IMR-90 (cell line): ENCODE data around the gene FAAP20. TPM values are rescaled to one million over a fixed set of nuclear protein-coding genes. Genes with fewer than 3 reads are reported as not detected.

ENCODE experiments used
- ATAC-seq: fragments of 200-7000 bp; cut with Tn5 transposase; 2 replicates; pipeline ENCODE4 v1.9.1; 2020; ENCODE audit warnings: low read depth, mild to moderate bottlenecking, moderate library complexity
- BruUV-seq: library from RNA; stranded (reverse); fragments of 400-500 nt; replicated peaks from 2 replicates; lab custom pipeline; 2021; lab: Mats Ljungman, UMichigan
- CTCF ChIA-PET: fragments of 300-600 bp; formaldehyde crosslinking; extraction: SDS; loops from one replicate; lab custom pipeline; 2021; ENCODE audit warnings: antibody characterized with exemption; lab: Yijun Ruan, JAX
- POLR2A ChIA-PET: fragments of 300-600 bp; sonication (Branson Sonifier 250); formaldehyde crosslinking; loops from one replicate; lab custom pipeline; 2022; ENCODE audit warnings: antibody characterized with exemption; ENCODE audit not compliant: unreplicated experiment; lab: Charles Lee
- DNase-seq: peaks from one replicate; pipeline ENCODE4 v3.0.0; 2013
- H2AFZ ChIP-seq: replicated peaks from 2 replicates; pipeline ENCODE3; 2013; ENCODE audit warnings: low read length, mild to moderate bottlenecking; ENCODE audit not compliant: poor library complexity
- H2AK5ac ChIP-seq: 2 replicates; pipeline ENCODE4 v1.6.1; 2013; ENCODE audit warnings: low read depth, low read length, inconsistent platforms
- H2AK9ac ChIP-seq: replicated peaks from 2 replicates; pipeline ENCODE3; 2013; ENCODE audit warnings: mild to moderate bottlenecking, low read depth, low read length, moderate library complexity; ENCODE audit not compliant: poor library complexity
- H2BK120ac ChIP-seq: 2 replicates; pipeline ENCODE4 v1.6.1; 2013; ENCODE audit warnings: low read depth, low read length, inconsistent platforms
- H2BK15ac ChIP-seq: 3 replicates; pipeline ENCODE4 v1.6.1; 2013; ENCODE audit warnings: low read depth, low read length, inconsistent platforms
- H2BK20ac ChIP-seq: 2 replicates; pipeline ENCODE4 v1.6.1; 2013; ENCODE audit warnings: low read depth, mild to moderate bottlenecking, inconsistent platforms, low read length, moderate library complexity
- H2BK5ac ChIP-seq: 2 replicates; pipeline ENCODE4 v1.6.1; 2013; ENCODE audit warnings: mild to moderate bottlenecking, low read depth, low read length, inconsistent platforms; ENCODE audit not compliant: poor library complexity, severe bottlenecking
- H3K14ac ChIP-seq: replicated peaks from 2 replicates; pipeline ENCODE4 v1.6.1; 2013; ENCODE audit warnings: low read depth, low read length, inconsistent platforms
- H3K18ac ChIP-seq: 2 replicates; pipeline ENCODE4 v1.6.1; 2013; ENCODE audit warnings: low read depth, low read length, control low read depth
- H3K23ac ChIP-seq: 2 replicates; pipeline ENCODE4 v1.6.1; 2013; ENCODE audit warnings: low read depth, low read length, inconsistent platforms
- H3K27ac ChIP-seq: 2 replicates; pipeline ENCODE4 v1.5.1; 2013; ENCODE audit warnings: mild to moderate bottlenecking, control low read depth, low read length; ENCODE audit not compliant: insufficient read depth
- H3K27me3 ChIP-seq: 2 replicates; pipeline ENCODE4 v1.6.1; 2013; ENCODE audit warnings: low read length; ENCODE audit not compliant: control insufficient read depth, insufficient read depth
- H3K36me3 ChIP-seq: 2 replicates; pipeline ENCODE4 v1.6.1; 2013; ENCODE audit warnings: low read length, mixed read lengths; ENCODE audit not compliant: control insufficient read depth, insufficient read depth
- H3K4ac ChIP-seq: 2 replicates; pipeline ENCODE4 v1.6.1; 2013; ENCODE audit warnings: low read depth, low read length, inconsistent platforms
- H3K4me1 ChIP-seq: 2 replicates; pipeline ENCODE4 v1.6.1; 2013; ENCODE audit warnings: low read length, mixed read lengths; ENCODE audit not compliant: control insufficient read depth, insufficient read depth
- H3K4me2 ChIP-seq: 2 replicates; pipeline ENCODE4 v1.6.1; 2013; ENCODE audit warnings: low read depth, mild to moderate bottlenecking, control low read depth, low read length, moderate library complexity
- H3K4me3 ChIP-seq: 2 replicates; pipeline ENCODE4 v1.5.1; 2013; ENCODE audit warnings: low read depth, mild to moderate bottlenecking, control low read depth, low read length, moderate library complexity; ENCODE audit not compliant: insufficient read depth
- H3K56ac ChIP-seq: 2 replicates; pipeline ENCODE4 v1.6.1; 2013; ENCODE audit warnings: low read length, inconsistent platforms; ENCODE audit not compliant: insufficient read depth; ENCODE audit errors: extremely low read depth
- H3K79me1 ChIP-seq, 2 experiments: 2 replicates each; pipeline ENCODE4 v1.6.1; 2013; ENCODE audit warnings: low read length in 2 of 2, inconsistent platforms in 1 of 2, low read depth in 1 of 2
- H3K9ac ChIP-seq: 2 replicates; pipeline ENCODE4 v1.6.1; 2013; ENCODE audit warnings: low read depth, low read length, control low read depth
- H3K9me1 ChIP-seq: 2 replicates; pipeline ENCODE4 v1.6.1; 2013; ENCODE audit warnings: low read length, inconsistent platforms; ENCODE audit not compliant: insufficient read depth
- H3K9me3 ChIP-seq: 2 replicates; pipeline ENCODE4 v1.6.1; 2013; ENCODE audit warnings: low read length; ENCODE audit not compliant: control insufficient read depth, insufficient read depth
- H4K20me1 ChIP-seq: 2 replicates; pipeline ENCODE4 v1.6.1; 2013; ENCODE audit warnings: low read length, inconsistent platforms; ENCODE audit not compliant: insufficient read depth
- H4K5ac ChIP-seq: 2 replicates; pipeline ENCODE4 v1.6.1; 2013; ENCODE audit warnings: mild to moderate bottlenecking, low read depth, low read length, control low read depth
- H4K8ac ChIP-seq, 2 experiments: 2 replicates each; pipeline ENCODE4 v1.6.1; 2013; ENCODE audit warnings: low read depth in 2 of 2, low read length in 2 of 2, control low read depth in 1 of 2, inconsistent platforms in 1 of 2
- H4K91ac ChIP-seq: 2 replicates; pipeline ENCODE4 v1.6.1; 2013; ENCODE audit warnings: low read depth, low read length, inconsistent platforms; ENCODE audit not compliant: insufficient read depth
- BHLHE40 ChIP-seq: fragments of 150-350 bp; IDR thresholded peaks from 2 replicates; pipeline ENCODE4 v1.6.1; 2016; ENCODE audit warnings: mild to moderate bottlenecking, low read depth, low read length
- CEBPB ChIP-seq: IDR thresholded peaks from 2 replicates; pipeline ENCODE4 v1.6.1; 2012; ENCODE audit warnings: low read depth, low read length, improper control_type of control experiment
- CHD1 ChIP-seq: IDR thresholded peaks from 2 replicates; pipeline ENCODE4 v1.6.1; 2012; ENCODE audit warnings: low read depth, low read length, improper control_type of control experiment
- FOS ChIP-seq: fragments of 150-350 bp; IDR thresholded peaks from 2 replicates; pipeline ENCODE4 v1.6.1; 2016; ENCODE audit warnings: low read depth, low read length
- MAZ ChIP-seq: IDR thresholded peaks from 2 replicates; pipeline ENCODE4 v1.6.1; 2012; ENCODE audit warnings: low read depth, mild to moderate bottlenecking, low read length, improper control_type of control experiment, moderate library complexity, borderline replicate concordance
- MXI1 ChIP-seq: IDR thresholded peaks from 2 replicates; pipeline ENCODE4 v1.6.1; 2012; ENCODE audit warnings: low read depth, mild to moderate bottlenecking, low read length, moderate library complexity, borderline replicate concordance
- NFE2L2 ChIP-seq: fragments of 150-350 bp; IDR thresholded peaks from 2 replicates; pipeline ENCODE4 v1.6.1; 2016; ENCODE audit warnings: low read depth, mild to moderate bottlenecking, low read length
- RAD21 ChIP-seq: IDR thresholded peaks from 2 replicates; pipeline ENCODE4 v1.6.1; 2012; ENCODE audit warnings: low read length, improper control_type of control experiment
- RCOR1 ChIP-seq: IDR thresholded peaks from 2 replicates; pipeline ENCODE4 v1.6.1; 2012; ENCODE audit warnings: mild to moderate bottlenecking, low read length, improper control_type of control experiment; ENCODE audit not compliant: insufficient replicate concordance
- RFX5 ChIP-seq: IDR thresholded peaks from 2 replicates; pipeline ENCODE4 v1.8.0; 2012; ENCODE audit warnings: low read depth, mild to moderate bottlenecking, low read length, moderate library complexity
- SMC3 ChIP-seq: fragments of 150-350 bp; IDR thresholded peaks from 2 replicates; pipeline ENCODE4 v1.6.1; 2016; ENCODE audit warnings: low read depth, mild to moderate bottlenecking, antibody characterized with exemption, low read length, moderate library complexity
- WGBS, 2 experiments: methylation state at CpG; one replicate each; pipeline versions ENCODE4 v1.1.5 to v1.1.7; 2013; ENCODE audit warnings: missing lambda C conversion rate in 2 of 2; ENCODE audit not compliant: insufficient read length in 1 of 2; ENCODE audit errors: extremely low coverage in 2 of 2; 5-methylcytosine and 5-hydroxymethylcytosine counted together
- dilution Hi-C: fragments of 300-500 bp; cut with HindIII; formaldehyde crosslinking; loops from one replicate; pipeline ENCODE4 v1.14.3; 2018; ENCODE audit warnings: low sequenced_read_pairs; ENCODE audit not compliant: unreplicated experiment
- in situ Hi-C: fragments of 300-500 bp; cut with MboI; formaldehyde crosslinking; loops from 3 replicates; pipeline ENCODE4 v1.14.3; 2019; ENCODE audit warnings: low sequenced_read_pairs, inconsistent platforms, mixed read lengths
- intact Hi-C: fragments of 100-400 bp; cut with micrococcal nuclease; formaldehyde crosslinking; loops from 2 replicates; pipeline ENCODE4 v1.10.0; 2022
- polyA plus RNA-seq, 3 experiments: library from polyadenylated mRNA; depleted of rRNA; stranded (reverse); fragments of >200 nt; gene quantifications; 2 replicates each; pipeline ENCODE4 v1.2.3, GENCODE V29; 2012; ENCODE audit warnings: low replicate concordance in 1 of 3
- total RNA-seq: library from RNA; depleted of rRNA; stranded (reverse); fragments of >200 nt; gene quantifications from 2 replicates; pipeline ENCODE4 v1.2.3, GENCODE V29; 2012
- TF ChIP-seq, protein P1 (sequence below): fragments of 150-350 bp; IDR thresholded peaks from 2 replicates; pipeline ENCODE4 v1.6.1; 2017; ENCODE audit warnings: mild to moderate bottlenecking, antibody characterized with exemption, low read length, low read depth
- TF ChIP-seq, protein P2 (sequence below): fragments of 150-350 bp; IDR thresholded peaks from 2 replicates; pipeline ENCODE4 v1.6.1; 2016; ENCODE audit warnings: low read depth, mild to moderate bottlenecking, low read length, moderate library complexity, borderline replicate concordance
- TF ChIP-seq, protein P3 (sequence below): conservative IDR thresholded peaks from 2 replicates; pipeline ENCODE4 v1.5.1; 2012; ENCODE audit warnings: mild to moderate bottlenecking, low read depth, low read length, improper control_type of control experiment

The FAAP20 gene
- total and polyA plus RNA-seq, 2 of the 4 experiments (the other 2 are of a cell fraction), result 6.5 to 31.5 TPM

DNA sequence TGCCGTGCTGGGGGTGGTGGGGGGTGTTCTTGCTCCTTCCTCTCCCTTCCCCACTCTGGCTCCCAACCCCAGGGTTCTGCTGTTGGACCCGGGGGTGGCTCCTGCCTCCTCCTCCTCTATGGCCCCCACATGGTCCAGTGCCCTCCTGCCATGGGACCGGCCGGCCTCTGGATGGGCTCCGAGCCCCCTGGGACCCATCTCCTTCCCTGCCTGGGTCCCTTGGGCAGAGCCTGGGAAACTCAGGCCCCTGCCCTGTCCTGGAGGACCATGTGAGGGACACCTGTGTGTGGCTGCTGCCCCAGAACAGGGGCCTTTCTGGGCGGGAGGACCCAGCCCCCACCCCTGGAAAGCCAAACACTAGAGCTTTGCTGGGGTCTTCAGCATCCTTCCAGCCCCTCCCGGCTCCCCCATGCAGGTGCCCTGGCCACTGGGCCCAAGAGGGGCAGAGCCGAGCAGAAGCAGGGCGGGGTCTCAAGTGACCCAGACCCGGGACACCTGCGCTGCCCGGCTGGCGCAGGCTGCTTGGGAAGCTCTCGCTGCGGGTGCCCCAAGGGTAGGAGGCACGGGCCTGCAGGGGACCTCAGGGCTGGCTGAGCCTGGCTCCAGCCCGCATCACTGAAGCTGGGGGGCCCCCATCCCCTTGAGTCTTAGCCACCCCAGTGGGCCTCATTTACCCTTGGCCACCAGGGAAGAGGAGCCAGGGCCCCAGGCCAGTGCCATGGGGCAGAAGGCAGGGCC is 2.5 kb upstream of the FAAP20 start:
- no TSS peak for BruUV-seq
- Histone ChIP-seq H2AK5ac (no peak overlapping the region), H3K36me3 (no peaks in the 10 kb centered on the region; the same call in 1 of the 2 replicates), H3K9me3 (no peaks in the 10 kb centered on the region), H3K18ac (no peak overlapping the region), H2BK20ac (no peak overlapping the region), H3K9ac (no peak overlapping the region), H2BK15ac (no peak overlapping the region), H3K14ac (no peak overlapping the region), H3K9me1 (no peaks in the 10 kb centered on the region), H2BK120ac (no peak overlapping the region), H3K4me1 (peaks cover 19% of the 10 kb centered on the region), H4K91ac (no peak overlapping the region), H3K4me3 (no peak overlapping the region), H3K23ac (no peak overlapping the region), H2BK5ac (no peak overlapping the region), H4K5ac (no peak overlapping the region), H3K4me2 (no peak overlapping the region), H3K4ac (no peak overlapping the region), H3K79me1 (peaks cover 10 to 42% of the 10 kb centered on the region in 2 experiments), H3K56ac (no peak overlapping the region), H2AK9ac (peak overlapping the region; percentile 62), H3K27me3 (no peaks in the 10 kb centered on the region), H2AFZ (no peak overlapping the region), H4K8ac (no peak overlapping the region), H3K27ac (no peak overlapping the region), H4K20me1 (no peaks in the 10 kb centered on the region)
- in situ Hi-C loops (loop anchor here (5.0 to 25.0 kb wide), 2 partner anchors 35 to 340 kb away; partner anchors contain the start of genes HES5 and PANK4), intact Hi-C loops (loop anchor here (5.0 kb wide), 1 partner anchor 115 kb away; no protein-coding TSS in a partner anchor), dilution Hi-C loops (no loop called here)
- DNase-seq (no peak), ATAC-seq (no peak)
- 71% methylated on average over 7 of the region's 17 CpGs; no CpG with 5 or more reads in 1 of the 2 experiments for WGBS, 2 experiments
- CTCF ChIA-PET, result interaction anchor here (2.4 kb wide), 1 partner anchor 185 kb away, joined by 51 read pairs; no protein-coding TSS in a partner anchor
- TF ChIP-seq, protein P1, sequence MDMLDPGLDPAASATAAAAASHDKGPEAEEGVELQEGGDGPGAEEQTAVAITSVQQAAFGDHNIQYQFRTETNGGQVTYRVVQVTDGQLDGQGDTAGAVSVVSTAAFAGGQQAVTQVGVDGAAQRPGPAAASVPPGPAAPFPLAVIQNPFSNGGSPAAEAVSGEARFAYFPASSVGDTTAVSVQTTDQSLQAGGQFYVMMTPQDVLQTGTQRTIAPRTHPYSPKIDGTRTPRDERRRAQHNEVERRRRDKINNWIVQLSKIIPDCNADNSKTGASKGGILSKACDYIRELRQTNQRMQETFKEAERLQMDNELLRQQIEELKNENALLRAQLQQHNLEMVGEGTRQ, result no peak
- TF ChIP-seq MAZ (no peak), SMC3 (no peak), RFX5 (no peak), FOS (no peak), BHLHE40 (no peak), RCOR1 (no peak), NFE2L2 (no peak), RAD21 (no peak), MXI1 (no peak), CHD1 (no peak), CEBPB (no peak)
- TF ChIP-seq, protein P2, sequence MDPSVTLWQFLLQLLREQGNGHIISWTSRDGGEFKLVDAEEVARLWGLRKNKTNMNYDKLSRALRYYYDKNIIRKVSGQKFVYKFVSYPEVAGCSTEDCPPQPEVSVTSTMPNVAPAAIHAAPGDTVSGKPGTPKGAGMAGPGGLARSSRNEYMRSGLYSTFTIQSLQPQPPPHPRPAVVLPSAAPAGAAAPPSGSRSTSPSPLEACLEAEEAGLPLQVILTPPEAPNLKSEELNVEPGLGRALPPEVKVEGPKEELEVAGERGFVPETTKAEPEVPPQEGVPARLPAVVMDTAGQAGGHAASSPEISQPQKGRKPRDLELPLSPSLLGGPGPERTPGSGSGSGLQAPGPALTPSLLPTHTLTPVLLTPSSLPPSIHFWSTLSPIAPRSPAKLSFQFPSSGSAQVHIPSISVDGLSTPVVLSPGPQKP, result no peak
- TF ChIP-seq, protein P3, sequence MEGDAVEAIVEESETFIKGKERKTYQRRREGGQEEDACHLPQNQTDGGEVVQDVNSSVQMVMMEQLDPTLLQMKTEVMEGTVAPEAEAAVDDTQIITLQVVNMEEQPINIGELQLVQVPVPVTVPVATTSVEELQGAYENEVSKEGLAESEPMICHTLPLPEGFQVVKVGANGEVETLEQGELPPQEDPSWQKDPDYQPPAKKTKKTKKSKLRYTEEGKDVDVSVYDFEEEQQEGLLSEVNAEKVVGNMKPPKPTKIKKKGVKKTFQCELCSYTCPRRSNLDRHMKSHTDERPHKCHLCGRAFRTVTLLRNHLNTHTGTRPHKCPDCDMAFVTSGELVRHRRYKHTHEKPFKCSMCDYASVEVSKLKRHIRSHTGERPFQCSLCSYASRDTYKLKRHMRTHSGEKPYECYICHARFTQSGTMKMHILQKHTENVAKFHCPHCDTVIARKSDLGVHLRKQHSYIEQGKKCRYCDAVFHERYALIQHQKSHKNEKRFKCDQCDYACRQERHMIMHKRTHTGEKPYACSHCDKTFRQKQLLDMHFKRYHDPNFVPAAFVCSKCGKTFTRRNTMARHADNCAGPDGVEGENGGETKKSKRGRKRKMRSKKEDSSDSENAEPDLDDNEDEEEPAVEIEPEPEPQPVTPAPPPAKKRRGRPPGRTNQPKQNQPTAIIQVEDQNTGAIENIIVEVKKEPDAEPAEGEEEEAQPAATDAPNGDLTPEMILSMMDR, result no peak
- POLR2A ChIA-PET, result interaction anchor here (0.6 kb wide), 1 partner anchor 34 kb away, joined by 6 read pairs; no protein-coding TSS in a partner anchor
